ENCODE measurements around the gene FAM168A.

FAM168A gene

GRCh38 chr11:73359341-73359740, 238.6 kb downstream of the FAM168A start:
- no peaks in the 10 kb centered on the region for H3K9me2 ChIP-seq (replicated peaks; ENCODE audit: control insufficient read depth, low read length)
- no peak overlapping the region for H3K4me3 ChIP-seq (ENCODE audit: low read length)
- no peaks in the 10 kb centered on the region for H3K79me2 ChIP-seq (ENCODE audit: control insufficient read depth, low read length)
- no peak overlapping the region for H3K4me2 ChIP-seq (ENCODE audit: low read length)
- TF ChIP-seq EZH2phosphoT487 (IDR thresholded peaks at IDR 0.05; ENCODE audit: borderline replicate concordance, low read length) (no peak), CTCF (IDR thresholded peaks at IDR 0.05; ENCODE audit: low read depth, low read length, poor library complexity, severe bottlenecking) (no peak)
- no peaks in the 10 kb centered on the region for H3F3A ChIP-seq (ENCODE audit: control insufficient read depth, insufficient read depth)
- H3K27me3 ChIP-seq (ENCODE audit: control insufficient read depth, low read length) = no peaks in the 10 kb centered on the region
- H3K27ac ChIP-seq (ENCODE audit: low read depth, low read length) = no peak overlapping the region
- H3K4me1 ChIP-seq (ENCODE audit: control insufficient read depth, low read length) = peaks cover 6% of the 10 kb centered on the region
- no peaks in the 10 kb centered on the region for H4K20me1 ChIP-seq (ENCODE audit: control insufficient read depth, insufficient read depth, low read depth, low read length)
- H3K36me3 ChIP-seq (ENCODE audit: control insufficient read depth, low read length) = no peaks in the 10 kb centered on the region
- H3K9me3 ChIP-seq (ENCODE audit: control insufficient read depth, insufficient read depth, low read length) = no peaks in the 10 kb centered on the region

GRCh38 chr11:73358071-73358470, 239.8 kb downstream of the FAM168A start:
- no peaks in the 10 kb centered on the region for H3K79me2 ChIP-seq (ENCODE audit: control insufficient read depth, low read length)
- H4K20me1 ChIP-seq (ENCODE audit: control insufficient read depth, insufficient read depth, low read depth, low read length) = no peaks in the 10 kb centered on the region
- TF ChIP-seq CTCF (IDR thresholded peaks at IDR 0.05; ENCODE audit: low read depth, low read length, poor library complexity, severe bottlenecking) (no peak), EZH2phosphoT487 (IDR thresholded peaks at IDR 0.05; ENCODE audit: borderline replicate concordance, low read length) (no peak)
- no peaks in the 10 kb centered on the region for H3K9me2 ChIP-seq (replicated peaks; ENCODE audit: control insufficient read depth, low read length)
- H3K27me3 ChIP-seq (ENCODE audit: control insufficient read depth, low read length) = peaks cover 3% of the 10 kb centered on the region; the same call in 1 of the 2 replicates
- H3K36me3 ChIP-seq (ENCODE audit: control insufficient read depth, low read length) = no peaks in the 10 kb centered on the region
- H3K9me3 ChIP-seq (ENCODE audit: control insufficient read depth, insufficient read depth, low read length) = no peaks in the 10 kb centered on the region
- H3K4me3 ChIP-seq (ENCODE audit: low read length) = no peak overlapping the region
- H3K4me1 ChIP-seq (ENCODE audit: control insufficient read depth, low read length) = no peaks in the 10 kb centered on the region
- H3K4me2 ChIP-seq (ENCODE audit: low read length) = no peak overlapping the region
- H3K27ac ChIP-seq (ENCODE audit: low read depth, low read length) = no peak overlapping the region
- H3F3A ChIP-seq (ENCODE audit: control insufficient read depth, insufficient read depth) = no peaks in the 10 kb centered on the region

- Histone ChIP-seq H3K36me3 (ENCODE audit: control insufficient read depth, low read length) (no peaks in the 10 kb centered on the region), H3K4me2 (ENCODE audit: low read length) (no peak overlapping the region), H3K4me3 (ENCODE audit: low read length) (no peak overlapping the region), H3K9me2 (replicated peaks; ENCODE audit: control insufficient read depth, low read length) (no peaks in the 10 kb centered on the region), H3K4me1 (ENCODE audit: control insufficient read depth, low read length) (no peaks in the 10 kb centered on the region), H3K79me2 (ENCODE audit: control insufficient read depth, low read length) (no peaks in the 10 kb centered on the region), H3K27me3 (ENCODE audit: control insufficient read depth, low read length) (peaks cover 3% of the 10 kb centered on the region; the same call in 1 of the 2 replicates), H3K27ac (ENCODE audit: low read depth, low read length) (no peak overlapping the region), H3K9me3 (ENCODE audit: control insufficient read depth, insufficient read depth, low read length) (no peaks in the 10 kb centered on the region), H3F3A (ENCODE audit: control insufficient read depth, insufficient read depth) (no peaks in the 10 kb centered on the region), H4K20me1 (ENCODE audit: control insufficient read depth, insufficient read depth, low read depth, low read length) (no peaks in the 10 kb centered on the region)
- TF ChIP-seq CTCF (IDR thresholded peaks at IDR 0.05; ENCODE audit: low read depth, low read length, poor library complexity, severe bottlenecking) (no peak), EZH2phosphoT487 (IDR thresholded peaks at IDR 0.05; ENCODE audit: borderline replicate concordance, low read length) (no peak)
Observed at GRCh38 chr11:73356979-73357860, 240.7 kb downstream of the FAM168A start.

Measured in DOHH2 (cell line).